Bronchial epithelial cell (primary cell): ENCODE measurements around the gene CIB1. TPM values are rescaled to one million over a fixed set of nuclear protein-coding genes. Genes with fewer than 3 reads are reported as not detected.
"Not testable (repeated sequence)": the region's sequence is repeated elsewhere in the genome, so short reads cannot be mapped to it uniquely, and the experiment has no call there.

Source experiments
- DNase-seq: peaks from one replicate; pipeline ENCODE4 v3.0.0-alpha.2; 2010; ENCODE audit warnings: low read depth
- FAIRE-seq: peaks from 2 replicates; lab custom pipeline; 2011; peaks lifted over from hg19 to GRCh38; lab: Jason Lieb, UNC
- H3K27me3 ChIP-seq: 2 replicates; pipeline ENCODE4 v1.5.1; 2011; ENCODE audit warnings: low read length; ENCODE audit not compliant: control insufficient read depth, insufficient read depth
- H3K36me3 ChIP-seq: 2 replicates; pipeline ENCODE4 v1.5.1; 2011; ENCODE audit warnings: low read length; ENCODE audit not compliant: control insufficient read depth, insufficient read depth
- H3K4me3 ChIP-seq: 2 replicates; pipeline ENCODE4 v1.5.1; 2011; ENCODE audit warnings: mild to moderate bottlenecking, low read depth, low read length, control low read depth
- CTCF ChIP-seq: IDR thresholded peaks from 2 replicates; pipeline ENCODE4 v1.5.1; 2011; ENCODE audit warnings: mild to moderate bottlenecking, moderate library complexity, low read length, control low read depth, inconsistent platforms; ENCODE audit not compliant: insufficient read depth, severe bottlenecking
- total RNA-seq: library from RNA; depleted of rRNA; stranded (reverse); fragments of >200 nt; gene quantifications from 2 replicates; pipeline ENCODE4 v1.2.1, GENCODE V29; 2014

Gene CIB1
- total RNA-seq, 1 donor from 2014 or later = 41.1 TPM

GRCh38 chr15:90191344-90191687, 42.4 kb downstream of the CIB1 start:
- H3K27me3 ChIP-seq = no peaks in the 10 kb centered on the region
- no peak for TF ChIP-seq CTCF
- H3K36me3 ChIP-seq = peaks cover 11% of the 10 kb centered on the region
- no peak overlapping the region for H3K4me3 ChIP-seq
- FAIRE-seq (no peak), DNase-seq (no peak)

GRCh38 chr15:90190606-90191343, 43.0 kb downstream of the CIB1 start:
- Histone ChIP-seq H3K27me3 (no peaks in the 10 kb centered on the region), H3K4me3 (no peak overlapping the region), H3K36me3 (peaks cover 11% of the 10 kb centered on the region)
- FAIRE-seq (no peak), DNase-seq (peak; percentile 88)
- no peak for TF ChIP-seq CTCF

GRCh38 chr15:90189781-90190467, 43.8 kb downstream of the CIB1 start:
- H3K36me3 ChIP-seq = peaks cover 7% of the 10 kb centered on the region
- H3K27me3 ChIP-seq = no peaks in the 10 kb centered on the region
- H3K4me3 ChIP-seq = no peak overlapping the region
- DNase-seq (no peak), FAIRE-seq (no peak)
- TF ChIP-seq CTCF = no peak

- H3K4me3 ChIP-seq = no peak overlapping the region
- H3K27me3 ChIP-seq = no peaks in the 10 kb centered on the region
- DNase-seq (peak; percentile 37), FAIRE-seq (no peak)
- peaks cover 7% of the 10 kb centered on the region for H3K36me3 ChIP-seq
- TF ChIP-seq CTCF = no peak
These were observed 44.6 kb downstream of the CIB1 start for GRCh38 chr15:90188914-90189748.

GRCh38 chr15:90188065-90188464, 45.7 kb downstream of the CIB1 start:
- not testable (repeated sequence) for FAIRE-seq, DNase-seq, H3K36me3 ChIP-seq, H3K27me3 ChIP-seq, H3K4me3 ChIP-seq
